ENCODE measurements around the gene CPE. TPM values are rescaled to one million over a fixed set of nuclear protein-coding genes. Genes with fewer than 3 reads are reported as not detected.

CPE gene
- total and polyA plus RNA-seq, 2 donors (not counting 3 experiments of a cell fraction or from before 2014, with no cell fraction given), result 2.7 to 9.2 TPM

- Histone ChIP-seq H2AFZ (ENCODE audit: low read depth, low read length) (no peak overlapping the region), H3K4me2 (ENCODE audit: insufficient read depth, low read length) (no peak overlapping the region), H3K27ac (ENCODE audit: insufficient read depth, low read depth, low read length) (no peak overlapping the region), H3K27me3 (ENCODE audit: control insufficient read depth in 2 of 2, insufficient read depth in 2 of 2, low read length in 2 of 2) (no peaks in the 10 kb centered on the region), H3K9ac (replicated peaks; ENCODE audit: extremely low read depth, insufficient read depth, low read length) (no peak overlapping the region), H3K4me1 (ENCODE audit: control insufficient read depth, extremely low read depth, insufficient read depth, low read length) (no peaks in the 10 kb centered on the region), H3K36me3 (ENCODE audit: control insufficient read depth in 2 of 2, extremely low read depth in 1 of 2, insufficient read depth in 2 of 2, low read length in 2 of 2) (no peaks in the 10 kb centered on the region), H3K9me1 (replicated peaks; ENCODE audit: control insufficient read depth, extremely low read depth, insufficient read depth, low read length) (no peaks in the 10 kb centered on the region), H3K9me3 (replicated peaks; ENCODE audit: control insufficient read depth, insufficient read depth, low read length) (no peaks in the 10 kb centered on the region), H4K20me1 (replicated peaks; ENCODE audit: control insufficient read depth, extremely low read depth, insufficient read depth, low read length) (no peaks in the 10 kb centered on the region), H3K79me2 (ENCODE audit: control insufficient read depth, insufficient read depth, low read length) (no peaks in the 10 kb centered on the region), H3K4me3 (replicated peaks in 1 of 3; ENCODE audit: insufficient read depth in 1 of 3, low read depth in 1 of 3, low read length in 3 of 3) (no peak overlapping the region)
- CTCF ChIA-PET, result interaction anchor here (1.0 kb wide), 1 partner anchor 24 kb away, joined by 3 read pairs; the partner anchor contains the start of gene CPE
- dilution Hi-C loops (cut with MboI; ENCODE audit: extremely low pct_ligation_motif_present, low sequenced_read_pairs), result no loop called here
- FAIRE-seq (no peak), DNase-seq (ENCODE audit: low read depth, low spot score) (no peak)
- POLR2A ChIA-PET, result no interaction called here
- TF ChIP-seq GATA2 (IDR thresholded peaks at IDR 0.05; ENCODE audit: insufficient read depth, insufficient read length, low read depth, low read length) (no peak), JUN (IDR thresholded peaks at IDR 0.05; ENCODE audit: borderline replicate concordance, insufficient read depth, insufficient read length, low read depth) (no peak), FOS (IDR thresholded peaks at IDR 0.05; ENCODE audit: borderline replicate concordance, insufficient read depth, low read length) (no peak), MYC (IDR thresholded peaks at IDR 0.05; ENCODE audit: low read depth, low read length) (no peak), POLR2A (IDR thresholded peaks at IDR 0.05; ENCODE audit: low read depth, low read length) (no peak), EZH2 (IDR thresholded peaks at IDR 0.05; ENCODE audit: borderline replicate concordance, low read depth, low read length, severe bottlenecking) (no peak), POLR2AphosphoS5 (IDR thresholded peaks at IDR 0.05; ENCODE audit: insufficient read depth, low read depth, low read length) (no peak)
- TF ChIP-seq, protein P1, sequence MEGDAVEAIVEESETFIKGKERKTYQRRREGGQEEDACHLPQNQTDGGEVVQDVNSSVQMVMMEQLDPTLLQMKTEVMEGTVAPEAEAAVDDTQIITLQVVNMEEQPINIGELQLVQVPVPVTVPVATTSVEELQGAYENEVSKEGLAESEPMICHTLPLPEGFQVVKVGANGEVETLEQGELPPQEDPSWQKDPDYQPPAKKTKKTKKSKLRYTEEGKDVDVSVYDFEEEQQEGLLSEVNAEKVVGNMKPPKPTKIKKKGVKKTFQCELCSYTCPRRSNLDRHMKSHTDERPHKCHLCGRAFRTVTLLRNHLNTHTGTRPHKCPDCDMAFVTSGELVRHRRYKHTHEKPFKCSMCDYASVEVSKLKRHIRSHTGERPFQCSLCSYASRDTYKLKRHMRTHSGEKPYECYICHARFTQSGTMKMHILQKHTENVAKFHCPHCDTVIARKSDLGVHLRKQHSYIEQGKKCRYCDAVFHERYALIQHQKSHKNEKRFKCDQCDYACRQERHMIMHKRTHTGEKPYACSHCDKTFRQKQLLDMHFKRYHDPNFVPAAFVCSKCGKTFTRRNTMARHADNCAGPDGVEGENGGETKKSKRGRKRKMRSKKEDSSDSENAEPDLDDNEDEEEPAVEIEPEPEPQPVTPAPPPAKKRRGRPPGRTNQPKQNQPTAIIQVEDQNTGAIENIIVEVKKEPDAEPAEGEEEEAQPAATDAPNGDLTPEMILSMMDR (IDR thresholded peaks at IDR 0.05; ENCODE audit: extremely low read depth in 1 of 2, insufficient read depth in 1 of 2, low read depth in 1 of 2, low read length in 2 of 2), result no peak
- TF ChIP-seq, protein P2, sequence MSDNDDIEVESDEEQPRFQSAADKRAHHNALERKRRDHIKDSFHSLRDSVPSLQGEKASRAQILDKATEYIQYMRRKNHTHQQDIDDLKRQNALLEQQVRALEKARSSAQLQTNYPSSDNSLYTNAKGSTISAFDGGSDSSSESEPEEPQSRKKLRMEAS (IDR thresholded peaks at IDR 0.05; ENCODE audit: insufficient read depth, insufficient read length), result no peak
- intact Hi-C loops (cut with micrococcal nuclease), result no loop called here
- no TSS peak for BruUV-seq (replicated peaks)
Observed at GRCh38 chr4:165402375-165402774, 23.6 kb downstream of the CPE start.

Measured in endothelial cell of umbilical vein (primary cell).